ENCODE results near the gene LETM1. TPM values are rescaled to one million over a fixed set of nuclear protein-coding genes. Genes with fewer than 3 reads are reported as not detected.

LETM1 gene
- total and polyA plus RNA-seq, 2 of the 13 experiments (the other 11 are each of a cell fraction or from before 2014, with no cell fraction given), result 9.7 to 41.6 TPM

DNA sequence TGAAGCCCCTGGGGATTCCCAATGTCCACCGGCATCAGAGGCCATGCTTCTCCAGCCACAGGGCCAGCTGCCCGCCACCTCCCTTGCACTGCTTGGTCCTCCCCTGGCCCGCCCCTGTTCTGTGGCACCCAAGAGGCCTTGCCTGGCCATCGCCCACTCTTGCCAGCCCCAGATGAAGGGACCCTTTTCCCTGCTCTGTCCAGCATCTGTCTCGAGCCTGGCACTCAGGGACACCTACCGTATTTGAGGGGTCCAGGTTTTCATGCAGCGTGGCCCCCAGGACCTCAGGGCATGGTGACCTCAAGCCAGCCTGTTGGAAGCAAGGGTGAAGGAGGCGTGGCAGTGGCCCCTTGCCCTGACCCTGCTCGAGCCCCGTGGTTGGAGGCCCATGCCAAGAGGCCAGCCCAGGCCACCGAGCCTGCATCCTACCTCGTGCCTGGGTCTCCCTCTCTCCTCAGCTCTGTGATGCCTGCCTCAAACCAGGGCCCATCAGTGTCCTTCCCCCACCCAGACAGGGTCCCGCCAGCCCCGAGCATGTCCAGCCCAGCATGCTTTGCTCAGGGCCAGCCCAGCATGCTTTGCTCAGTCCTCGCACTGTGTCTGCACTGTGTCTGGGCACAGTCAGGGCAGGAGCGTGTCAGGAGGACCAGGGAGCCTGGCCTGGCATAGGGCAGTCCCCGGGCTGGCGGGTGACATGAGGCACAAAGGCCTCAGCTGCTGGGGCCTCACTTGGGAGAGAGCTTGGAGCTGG is 77.1 kb downstream of the LETM1 start (continued):
- TF ChIP-seq, protein P1, sequence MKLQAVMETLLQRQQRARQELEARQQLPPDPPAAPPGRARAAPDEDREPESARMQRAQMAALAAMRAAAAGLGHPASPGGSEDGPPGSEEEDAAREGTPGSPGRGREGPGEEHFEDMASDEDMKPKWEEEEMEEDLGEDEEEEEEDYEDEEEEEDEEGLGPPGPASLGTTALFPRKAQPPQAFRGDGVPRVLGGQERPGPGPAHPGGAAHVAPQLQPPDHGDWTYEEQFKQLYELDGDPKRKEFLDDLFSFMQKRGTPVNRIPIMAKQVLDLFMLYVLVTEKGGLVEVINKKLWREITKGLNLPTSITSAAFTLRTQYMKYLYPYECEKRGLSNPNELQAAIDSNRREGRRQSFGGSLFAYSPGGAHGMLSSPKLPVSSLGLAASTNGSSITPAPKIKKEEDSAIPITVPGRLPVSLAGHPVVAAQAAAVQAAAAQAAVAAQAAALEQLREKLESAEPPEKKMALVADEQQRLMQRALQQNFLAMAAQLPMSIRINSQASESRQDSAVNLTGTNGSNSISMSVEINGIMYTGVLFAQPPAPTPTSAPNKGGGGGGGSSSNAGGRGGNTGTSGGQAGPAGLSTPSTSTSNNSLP (IDR thresholded peaks at IDR 0.05; ENCODE audit: low read depth, low read length), result no peak
- TF ChIP-seq ETV6 (CRISPR knock-in tag; conservative IDR thresholded peaks at IDR 0.05) (no peak), ZNF34 (CRISPR knock-in tag; IDR thresholded peaks at IDR 0.05; ENCODE audit: borderline replicate concordance) (no peak), FOXA1 (IDR thresholded peaks at IDR 0.05) (no peak), FOXA1 (CRISPR knock-in tag; IDR thresholded peaks at IDR 0.05) (no peak), RFX5 (IDR thresholded peaks at IDR 0.05; ENCODE audit: low read depth, low read length) (no peak), ZNF232 (CRISPR knock-in tag; IDR thresholded peaks at IDR 0.05; ENCODE audit: borderline replicate concordance) (peak; percentile 43; the same call in 1 of the 2 replicates), MXI1 (IDR thresholded peaks at IDR 0.05; ENCODE audit: borderline replicate concordance, low read depth, low read length) (no peak), ZMAT3 (CRISPR knock-in tag; conservative IDR thresholded peaks at IDR 0.05) (no peak), ZNF382 (CRISPR knock-in tag; IDR thresholded peaks at IDR 0.05; ENCODE audit: borderline replicate concordance) (no peak), ZFP41 (CRISPR knock-in tag; IDR thresholded peaks at IDR 0.05; ENCODE audit: borderline replicate concordance) (no peak)
- TF ChIP-seq, protein P2, sequence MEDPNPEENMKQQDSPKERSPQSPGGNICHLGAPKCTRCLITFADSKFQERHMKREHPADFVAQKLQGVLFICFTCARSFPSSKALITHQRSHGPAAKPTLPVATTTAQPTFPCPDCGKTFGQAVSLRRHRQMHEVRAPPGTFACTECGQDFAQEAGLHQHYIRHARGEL (CRISPR knock-in tag; IDR thresholded peaks at IDR 0.05), result no peak
- TF ChIP-seq, protein P3, sequence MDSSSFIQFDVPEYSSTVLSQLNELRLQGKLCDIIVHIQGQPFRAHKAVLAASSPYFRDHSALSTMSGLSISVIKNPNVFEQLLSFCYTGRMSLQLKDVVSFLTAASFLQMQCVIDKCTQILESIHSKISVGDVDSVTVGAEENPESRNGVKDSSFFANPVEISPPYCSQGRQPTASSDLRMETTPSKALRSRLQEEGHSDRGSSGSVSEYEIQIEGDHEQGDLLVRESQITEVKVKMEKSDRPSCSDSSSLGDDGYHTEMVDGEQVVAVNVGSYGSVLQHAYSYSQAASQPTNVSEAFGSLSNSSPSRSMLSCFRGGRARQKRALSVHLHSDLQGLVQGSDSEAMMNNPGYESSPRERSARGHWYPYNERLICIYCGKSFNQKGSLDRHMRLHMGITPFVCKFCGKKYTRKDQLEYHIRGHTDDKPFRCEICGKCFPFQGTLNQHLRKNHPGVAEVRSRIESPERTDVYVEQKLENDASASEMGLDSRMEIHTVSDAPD (CRISPR knock-in tag; IDR thresholded peaks at IDR 0.05), result no peak
- TF ChIP-seq, protein P4, sequence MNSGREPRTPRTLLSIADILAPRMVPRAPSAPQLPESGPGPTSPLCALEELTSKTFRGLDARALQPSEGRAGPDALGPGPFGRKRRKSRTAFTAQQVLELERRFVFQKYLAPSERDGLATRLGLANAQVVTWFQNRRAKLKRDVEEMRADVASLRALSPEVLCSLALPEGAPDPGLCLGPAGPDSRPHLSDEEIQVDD (CRISPR knock-in tag; IDR thresholded peaks at IDR 0.05; ENCODE audit: borderline replicate concordance), result no peak; the same call in 1 of the 2 replicates
- TF ChIP-seq, protein P5, sequence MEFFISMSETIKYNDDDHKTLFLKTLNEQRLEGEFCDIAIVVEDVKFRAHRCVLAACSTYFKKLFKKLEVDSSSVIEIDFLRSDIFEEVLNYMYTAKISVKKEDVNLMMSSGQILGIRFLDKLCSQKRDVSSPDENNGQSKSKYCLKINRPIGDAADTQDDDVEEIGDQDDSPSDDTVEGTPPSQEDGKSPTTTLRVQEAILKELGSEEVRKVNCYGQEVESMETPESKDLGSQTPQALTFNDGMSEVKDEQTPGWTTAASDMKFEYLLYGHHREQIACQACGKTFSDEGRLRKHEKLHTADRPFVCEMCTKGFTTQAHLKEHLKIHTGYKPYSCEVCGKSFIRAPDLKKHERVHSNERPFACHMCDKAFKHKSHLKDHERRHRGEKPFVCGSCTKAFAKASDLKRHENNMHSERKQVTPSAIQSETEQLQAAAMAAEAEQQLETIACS (CRISPR knock-in tag; IDR thresholded peaks at IDR 0.05), result peak; percentile 23; the same call in 1 of the 2 replicates
- TF ChIP-seq, protein P6, sequence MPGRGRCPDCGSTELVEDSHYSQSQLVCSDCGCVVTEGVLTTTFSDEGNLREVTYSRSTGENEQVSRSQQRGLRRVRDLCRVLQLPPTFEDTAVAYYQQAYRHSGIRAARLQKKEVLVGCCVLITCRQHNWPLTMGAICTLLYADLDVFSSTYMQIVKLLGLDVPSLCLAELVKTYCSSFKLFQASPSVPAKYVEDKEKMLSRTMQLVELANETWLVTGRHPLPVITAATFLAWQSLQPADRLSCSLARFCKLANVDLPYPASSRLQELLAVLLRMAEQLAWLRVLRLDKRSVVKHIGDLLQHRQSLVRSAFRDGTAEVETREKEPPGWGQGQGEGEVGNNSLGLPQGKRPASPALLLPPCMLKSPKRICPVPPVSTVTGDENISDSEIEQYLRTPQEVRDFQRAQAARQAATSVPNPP (CRISPR knock-in tag; IDR thresholded peaks at IDR 0.05), result no peak
- TF ChIP-seq, protein P7, sequence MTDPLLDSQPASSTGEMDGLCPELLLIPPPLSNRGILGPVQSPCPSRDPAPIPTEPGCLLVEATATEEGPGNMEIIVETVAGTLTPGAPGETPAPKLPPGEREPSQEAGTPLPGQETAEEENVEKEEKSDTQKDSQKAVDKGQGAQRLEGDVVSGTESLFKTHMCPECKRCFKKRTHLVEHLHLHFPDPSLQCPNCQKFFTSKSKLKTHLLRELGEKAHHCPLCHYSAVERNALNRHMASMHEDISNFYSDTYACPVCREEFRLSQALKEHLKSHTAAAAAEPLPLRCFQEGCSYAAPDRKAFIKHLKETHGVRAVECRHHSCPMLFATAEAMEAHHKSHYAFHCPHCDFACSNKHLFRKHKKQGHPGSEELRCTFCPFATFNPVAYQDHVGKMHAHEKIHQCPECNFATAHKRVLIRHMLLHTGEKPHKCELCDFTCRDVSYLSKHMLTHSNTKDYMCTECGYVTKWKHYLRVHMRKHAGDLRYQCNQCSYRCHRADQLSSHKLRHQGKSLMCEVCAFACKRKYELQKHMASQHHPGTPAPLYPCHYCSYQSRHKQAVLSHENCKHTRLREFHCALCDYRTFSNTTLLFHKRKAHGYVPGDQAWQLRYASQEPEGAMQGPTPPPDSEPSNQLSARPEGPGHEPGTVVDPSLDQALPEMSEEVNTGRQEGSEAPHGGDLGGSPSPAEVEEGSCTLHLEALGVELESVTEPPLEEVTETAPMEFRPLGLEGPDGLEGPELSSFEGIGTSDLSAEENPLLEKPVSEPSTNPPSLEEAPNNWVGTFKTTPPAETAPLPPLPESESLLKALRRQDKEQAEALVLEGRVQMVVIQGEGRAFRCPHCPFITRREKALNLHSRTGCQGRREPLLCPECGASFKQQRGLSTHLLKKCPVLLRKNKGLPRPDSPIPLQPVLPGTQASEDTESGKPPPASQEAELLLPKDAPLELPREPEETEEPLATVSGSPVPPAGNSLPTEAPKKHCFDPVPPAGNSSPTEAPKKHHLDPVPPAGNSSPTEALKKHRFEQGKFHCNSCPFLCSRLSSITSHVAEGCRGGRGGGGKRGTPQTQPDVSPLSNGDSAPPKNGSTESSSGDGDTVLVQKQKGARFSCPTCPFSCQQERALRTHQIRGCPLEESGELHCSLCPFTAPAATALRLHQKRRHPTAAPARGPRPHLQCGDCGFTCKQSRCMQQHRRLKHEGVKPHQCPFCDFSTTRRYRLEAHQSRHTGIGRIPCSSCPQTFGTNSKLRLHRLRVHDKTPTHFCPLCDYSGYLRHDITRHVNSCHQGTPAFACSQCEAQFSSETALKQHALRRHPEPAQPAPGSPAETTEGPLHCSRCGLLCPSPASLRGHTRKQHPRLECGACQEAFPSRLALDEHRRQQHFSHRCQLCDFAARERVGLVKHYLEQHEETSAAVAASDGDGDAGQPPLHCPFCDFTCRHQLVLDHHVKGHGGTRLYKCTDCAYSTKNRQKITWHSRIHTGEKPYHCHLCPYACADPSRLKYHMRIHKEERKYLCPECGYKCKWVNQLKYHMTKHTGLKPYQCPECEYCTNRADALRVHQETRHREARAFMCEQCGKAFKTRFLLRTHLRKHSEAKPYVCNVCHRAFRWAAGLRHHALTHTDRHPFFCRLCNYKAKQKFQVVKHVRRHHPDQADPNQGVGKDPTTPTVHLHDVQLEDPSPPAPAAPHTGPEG (CRISPR knock-in tag; IDR thresholded peaks at IDR 0.05), result no peak
